ENCODE measurements around the gene PPM1E. TPM values are rescaled to one million over a fixed set of nuclear protein-coding genes. Genes with fewer than 3 reads are reported as not detected.

PPM1E gene
- polyA plus RNA-seq, 1 donor from 2014 or later, result 39.5 TPM

DNA sequence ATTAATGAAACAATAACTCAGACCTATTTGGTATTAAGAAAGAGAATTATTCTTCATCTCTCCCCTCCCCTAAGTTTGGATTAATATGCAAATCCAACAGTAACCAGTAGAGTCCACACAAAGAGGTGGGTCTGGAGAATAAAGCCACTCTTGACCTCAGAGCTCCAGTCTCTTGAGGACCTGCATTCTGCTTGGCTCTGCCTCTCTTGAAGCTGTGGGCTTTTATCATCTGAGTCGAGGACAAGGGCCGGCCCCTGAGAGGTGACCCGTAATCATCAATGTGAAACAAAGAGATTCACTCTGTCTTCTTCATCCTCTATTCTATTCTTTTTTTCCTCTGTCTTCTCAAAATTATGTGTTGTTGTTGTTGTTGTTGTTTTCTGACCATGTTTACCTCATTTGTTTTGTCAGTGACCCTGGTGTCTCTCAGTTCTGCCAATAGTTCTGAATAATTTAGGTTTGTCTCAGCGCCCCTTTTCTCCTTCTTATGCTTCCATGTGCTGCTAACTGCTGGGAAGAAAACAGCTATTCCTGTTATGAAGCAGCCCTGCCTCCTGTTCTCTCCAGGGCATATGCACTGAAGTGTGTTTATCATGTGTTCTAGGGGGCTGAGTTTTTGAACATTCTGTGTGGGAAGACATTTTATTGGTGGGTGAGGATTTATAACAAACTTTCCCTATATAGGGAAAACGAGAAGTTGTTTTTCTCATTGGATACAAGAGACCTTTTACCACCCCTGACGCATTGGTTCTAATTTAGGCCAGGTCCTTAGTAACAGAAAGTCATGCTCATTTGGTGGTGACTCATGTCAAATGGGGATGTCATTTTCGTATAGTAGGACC is 215.2 kb downstream of the PPM1E start:
- Histone ChIP-seq H3K9me2 (ENCODE audit: insufficient read depth, low read length) (no peaks in the 10 kb centered on the region), H3K4me2 (ENCODE audit: low read length) (no peak overlapping the region), H3K4me3 (ENCODE audit: low read length) (no peak overlapping the region), H3K27me3 (ENCODE audit: insufficient read depth, low read depth, low read length) (no peaks in the 10 kb centered on the region), H3K36me3 (ENCODE audit: insufficient read depth, low read length) (no peaks in the 10 kb centered on the region), H4K20me1 (ENCODE audit: insufficient read depth) (no peaks in the 10 kb centered on the region), H3K9ac (ENCODE audit: low read length) (no peak overlapping the region), H2AFZ (ENCODE audit: low read depth, low read length) (no peak overlapping the region), H3K27ac (ENCODE audit: low read length) (no peak overlapping the region), H3K79me2 (replicated peaks; ENCODE audit: insufficient read depth, low read length) (no peaks in the 10 kb centered on the region), H3K9me3 (ENCODE audit: low read length) (no peaks in the 10 kb centered on the region), H3F3A (ENCODE audit: insufficient read depth, low read length, poor library complexity, severe bottlenecking) (no peaks in the 10 kb centered on the region)
- no peak for TF ChIP-seq TAF1 (IDR thresholded peaks at IDR 0.05; ENCODE audit: low read depth)
- no peak for TF ChIP-seq MXI1 (conservative IDR thresholded peaks at IDR 0.05; ENCODE audit: poor library complexity, severe bottlenecking)
- TF ChIP-seq RAD21 (conservative IDR thresholded peaks at IDR 0.05), result no peak

- Histone ChIP-seq H3K27me3 (ENCODE audit: insufficient read depth, low read depth, low read length) (no peaks in the 10 kb centered on the region), H2AFZ (ENCODE audit: low read depth, low read length) (no peak overlapping the region), H3K4me3 (ENCODE audit: low read length) (no peak overlapping the region), H3K9me3 (ENCODE audit: low read length) (no peaks in the 10 kb centered on the region), H3K9me2 (ENCODE audit: insufficient read depth, low read length) (no peaks in the 10 kb centered on the region), H3F3A (ENCODE audit: insufficient read depth, low read length, poor library complexity, severe bottlenecking) (no peaks in the 10 kb centered on the region), H4K20me1 (ENCODE audit: insufficient read depth) (no peaks in the 10 kb centered on the region), H3K36me3 (ENCODE audit: insufficient read depth, low read length) (no peaks in the 10 kb centered on the region), H3K27ac (ENCODE audit: low read length) (no peak overlapping the region), H3K4me2 (ENCODE audit: low read length) (no peak overlapping the region), H3K79me2 (replicated peaks; ENCODE audit: insufficient read depth, low read length) (no peaks in the 10 kb centered on the region), H3K9ac (ENCODE audit: low read length) (no peak overlapping the region)
- no peak for TF ChIP-seq MXI1 (conservative IDR thresholded peaks at IDR 0.05; ENCODE audit: poor library complexity, severe bottlenecking)
- no peak for TF ChIP-seq POLR2AphosphoS5 (IDR thresholded peaks at IDR 0.05)
- TF ChIP-seq SMC3 (conservative IDR thresholded peaks at IDR 0.05; ENCODE audit: poor library complexity), result no peak
- no peak for TF ChIP-seq EP300 (conservative IDR thresholded peaks at IDR 0.05; ENCODE audit: poor library complexity, severe bottlenecking)
- no peak for TF ChIP-seq TAF1 (IDR thresholded peaks at IDR 0.05; ENCODE audit: low read depth)
- TF ChIP-seq REST (IDR thresholded peaks at IDR 0.05; ENCODE audit: borderline replicate concordance), result no peak
- TF ChIP-seq, protein P1, sequence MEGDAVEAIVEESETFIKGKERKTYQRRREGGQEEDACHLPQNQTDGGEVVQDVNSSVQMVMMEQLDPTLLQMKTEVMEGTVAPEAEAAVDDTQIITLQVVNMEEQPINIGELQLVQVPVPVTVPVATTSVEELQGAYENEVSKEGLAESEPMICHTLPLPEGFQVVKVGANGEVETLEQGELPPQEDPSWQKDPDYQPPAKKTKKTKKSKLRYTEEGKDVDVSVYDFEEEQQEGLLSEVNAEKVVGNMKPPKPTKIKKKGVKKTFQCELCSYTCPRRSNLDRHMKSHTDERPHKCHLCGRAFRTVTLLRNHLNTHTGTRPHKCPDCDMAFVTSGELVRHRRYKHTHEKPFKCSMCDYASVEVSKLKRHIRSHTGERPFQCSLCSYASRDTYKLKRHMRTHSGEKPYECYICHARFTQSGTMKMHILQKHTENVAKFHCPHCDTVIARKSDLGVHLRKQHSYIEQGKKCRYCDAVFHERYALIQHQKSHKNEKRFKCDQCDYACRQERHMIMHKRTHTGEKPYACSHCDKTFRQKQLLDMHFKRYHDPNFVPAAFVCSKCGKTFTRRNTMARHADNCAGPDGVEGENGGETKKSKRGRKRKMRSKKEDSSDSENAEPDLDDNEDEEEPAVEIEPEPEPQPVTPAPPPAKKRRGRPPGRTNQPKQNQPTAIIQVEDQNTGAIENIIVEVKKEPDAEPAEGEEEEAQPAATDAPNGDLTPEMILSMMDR (IDR thresholded peaks at IDR 0.05; ENCODE audit: poor library complexity, severe bottlenecking), result no peak
- no peak for TF ChIP-seq EZH2 (IDR thresholded peaks at IDR 0.05; ENCODE audit: borderline replicate concordance, insufficient read depth, low read length, poor library complexity, severe bottlenecking)
- no peak for TF ChIP-seq RAD21 (conservative IDR thresholded peaks at IDR 0.05)
Measured at GRCh38 chr17:58974354-58974753, 218.7 kb downstream of the PPM1E start.
